HG03066 (cell line): ENCODE measurements around the gene SGSM1.

Source experiments
- ATAC-seq: cut with Tn5 transposase; IDR thresholded peaks from one replicate; pipeline ENCODE4 v1.9.1; 2021; ENCODE audit warnings: low read depth; ENCODE audit not compliant: unreplicated experiment

SGSM1 gene, protein sequence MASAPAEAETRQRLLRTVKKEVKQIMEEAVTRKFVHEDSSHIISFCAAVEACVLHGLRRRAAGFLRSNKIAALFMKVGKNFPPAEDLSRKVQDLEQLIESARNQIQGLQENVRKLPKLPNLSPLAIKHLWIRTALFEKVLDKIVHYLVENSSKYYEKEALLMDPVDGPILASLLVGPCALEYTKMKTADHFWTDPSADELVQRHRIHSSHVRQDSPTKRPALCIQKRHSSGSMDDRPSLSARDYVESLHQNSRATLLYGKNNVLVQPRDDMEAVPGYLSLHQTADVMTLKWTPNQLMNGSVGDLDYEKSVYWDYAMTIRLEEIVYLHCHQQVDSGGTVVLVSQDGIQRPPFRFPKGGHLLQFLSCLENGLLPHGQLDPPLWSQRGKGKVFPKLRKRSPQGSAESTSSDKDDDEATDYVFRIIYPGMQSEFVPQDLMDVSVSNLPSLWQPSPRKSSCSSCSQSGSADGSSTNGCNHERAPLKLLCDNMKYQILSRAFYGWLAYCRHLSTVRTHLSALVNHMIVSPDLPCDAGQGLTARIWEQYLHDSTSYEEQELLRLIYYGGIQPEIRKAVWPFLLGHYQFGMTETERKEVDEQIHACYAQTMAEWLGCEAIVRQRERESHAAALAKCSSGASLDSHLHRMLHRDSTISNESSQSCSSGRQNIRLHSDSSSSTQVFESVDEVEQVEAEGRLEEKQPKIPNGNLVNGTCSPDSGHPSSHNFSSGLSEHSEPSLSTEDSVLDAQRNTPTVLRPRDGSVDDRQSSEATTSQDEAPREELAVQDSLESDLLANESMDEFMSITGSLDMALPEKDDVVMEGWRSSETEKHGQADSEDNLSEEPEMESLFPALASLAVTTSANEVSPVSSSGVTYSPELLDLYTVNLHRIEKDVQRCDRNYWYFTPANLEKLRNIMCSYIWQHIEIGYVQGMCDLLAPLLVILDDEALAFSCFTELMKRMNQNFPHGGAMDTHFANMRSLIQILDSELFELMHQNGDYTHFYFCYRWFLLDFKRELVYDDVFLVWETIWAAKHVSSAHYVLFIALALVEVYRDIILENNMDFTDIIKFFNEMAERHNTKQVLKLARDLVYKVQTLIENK

DNA sequence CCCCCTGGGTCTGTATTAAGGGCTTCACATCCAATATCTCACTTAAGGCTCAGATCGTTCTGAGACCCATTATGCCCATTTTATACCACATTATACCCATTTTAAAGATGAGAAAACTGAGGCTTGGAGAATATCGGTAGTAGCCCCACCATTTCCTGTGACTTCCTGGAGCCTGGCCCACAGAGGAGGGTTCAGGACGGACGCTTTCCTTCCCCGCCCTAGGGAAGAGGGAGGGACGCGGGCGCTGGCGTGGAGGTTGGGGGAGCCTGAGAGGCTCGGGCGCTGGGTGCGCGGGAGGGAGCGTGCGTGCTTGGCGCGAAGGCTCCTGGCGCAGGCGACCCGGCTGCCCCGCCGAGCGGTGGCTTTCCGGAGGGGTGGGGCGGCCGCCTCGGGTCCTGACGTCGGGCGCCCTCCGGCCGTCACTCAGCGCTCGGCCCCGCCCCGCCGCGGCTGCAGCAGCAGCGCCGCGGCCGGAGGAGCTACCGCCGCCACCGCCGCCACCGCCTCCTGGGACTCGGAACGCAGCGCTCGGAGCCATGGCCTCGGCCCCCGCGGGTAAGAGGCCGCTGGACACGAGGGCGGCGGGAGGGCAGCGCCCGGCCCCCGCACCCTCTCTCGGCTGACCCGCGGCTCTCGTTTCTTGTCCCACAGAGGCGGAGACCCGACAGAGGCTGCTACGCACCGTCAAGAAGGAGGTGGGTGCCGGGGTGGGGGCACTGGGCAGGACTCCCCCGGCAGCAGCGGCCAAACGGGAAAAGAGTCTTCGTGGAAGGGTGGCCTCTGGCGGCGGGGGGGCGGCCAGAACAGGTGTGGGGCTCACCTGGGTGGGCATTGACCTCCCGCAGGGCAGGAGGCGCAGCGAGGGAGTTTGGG, at the start of gene SGSM1:
SGSM1 (plus strand) TSS at position 422 of the 873 bp plus-strand sequence; CDS start at position 537, 115 bp downstream.
- no peak for ATAC-seq

DNA sequence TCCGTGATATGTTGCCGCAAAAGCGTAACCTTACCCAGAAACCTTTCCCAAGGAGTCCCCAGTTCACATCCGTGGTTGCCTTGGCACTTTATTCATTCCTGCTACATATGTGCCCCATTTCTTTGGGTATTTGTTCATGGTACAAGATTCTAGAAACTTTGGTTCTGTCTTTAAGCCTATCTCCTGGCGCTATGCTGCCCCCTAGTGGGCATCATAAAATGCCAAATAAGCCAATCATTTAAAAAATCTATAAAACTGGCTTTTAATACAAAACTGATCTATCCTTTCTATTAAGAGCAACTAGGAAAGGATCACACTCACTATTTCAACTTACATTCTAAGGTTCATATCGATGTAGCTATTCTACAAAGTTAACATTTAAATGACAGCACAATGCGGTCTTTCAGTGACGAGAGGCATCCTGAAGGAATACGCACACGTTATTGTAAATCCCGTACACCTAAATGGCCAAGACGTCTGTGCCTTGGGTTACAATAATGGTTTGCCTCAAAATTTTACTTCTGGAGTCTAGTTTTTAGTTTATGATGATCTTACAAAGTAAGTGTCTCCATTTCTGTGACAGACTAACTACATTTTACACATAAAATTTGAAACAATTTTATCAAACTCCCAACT, 47.7 kb upstream of the SGSM1 start:
- ATAC-seq = no peak

DNA sequence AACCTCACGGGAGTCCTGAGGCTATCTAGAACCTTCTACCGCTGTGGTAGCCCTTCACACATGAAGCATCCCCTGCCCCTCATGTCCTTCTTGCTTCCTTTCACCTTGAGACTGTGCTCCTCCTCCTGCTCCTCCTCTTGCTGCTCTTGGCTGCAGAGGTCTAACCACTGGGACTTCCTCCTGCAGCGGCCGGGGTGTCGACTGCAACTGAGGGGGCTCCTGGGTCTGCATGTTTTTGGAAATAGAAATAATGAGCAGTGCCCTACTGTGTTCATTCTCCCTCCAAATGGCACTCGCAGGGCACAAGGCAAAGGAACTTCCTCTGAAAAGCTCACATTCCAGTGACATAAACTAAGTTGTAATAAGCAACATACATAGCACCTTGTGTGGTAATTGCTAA, 46.2 kb upstream of the SGSM1 start:
- ATAC-seq = no peak

DNA sequence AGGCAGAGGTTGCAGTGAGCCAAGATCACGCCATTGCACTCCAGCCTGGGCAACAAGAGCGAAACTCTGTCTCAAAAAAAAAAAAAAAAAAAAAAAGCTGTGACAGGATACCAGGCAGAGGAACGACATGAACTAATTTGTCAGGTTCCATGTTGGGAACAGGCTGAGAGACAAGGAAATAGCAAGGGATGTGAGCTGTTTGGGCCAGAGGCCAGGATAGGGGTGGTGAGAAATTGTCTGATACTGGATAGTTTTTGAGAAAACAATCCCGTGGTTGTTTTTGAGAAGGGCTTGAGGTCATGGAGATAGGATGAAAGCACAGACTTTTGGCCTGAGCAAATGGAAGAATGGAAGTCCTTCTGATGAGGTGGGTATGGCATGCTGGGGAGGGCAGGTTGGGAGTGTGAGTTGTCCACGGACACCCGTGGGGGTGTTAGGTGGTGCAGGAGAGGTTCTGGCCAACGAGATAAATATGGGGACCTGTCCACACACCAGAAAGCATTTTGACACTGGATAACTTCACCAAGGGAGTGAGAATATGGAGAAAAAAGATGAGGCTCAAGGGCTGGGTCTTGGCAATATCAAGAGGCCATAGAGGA, 45.2 kb upstream of the SGSM1 start:
- ATAC-seq = no peak

DNA sequence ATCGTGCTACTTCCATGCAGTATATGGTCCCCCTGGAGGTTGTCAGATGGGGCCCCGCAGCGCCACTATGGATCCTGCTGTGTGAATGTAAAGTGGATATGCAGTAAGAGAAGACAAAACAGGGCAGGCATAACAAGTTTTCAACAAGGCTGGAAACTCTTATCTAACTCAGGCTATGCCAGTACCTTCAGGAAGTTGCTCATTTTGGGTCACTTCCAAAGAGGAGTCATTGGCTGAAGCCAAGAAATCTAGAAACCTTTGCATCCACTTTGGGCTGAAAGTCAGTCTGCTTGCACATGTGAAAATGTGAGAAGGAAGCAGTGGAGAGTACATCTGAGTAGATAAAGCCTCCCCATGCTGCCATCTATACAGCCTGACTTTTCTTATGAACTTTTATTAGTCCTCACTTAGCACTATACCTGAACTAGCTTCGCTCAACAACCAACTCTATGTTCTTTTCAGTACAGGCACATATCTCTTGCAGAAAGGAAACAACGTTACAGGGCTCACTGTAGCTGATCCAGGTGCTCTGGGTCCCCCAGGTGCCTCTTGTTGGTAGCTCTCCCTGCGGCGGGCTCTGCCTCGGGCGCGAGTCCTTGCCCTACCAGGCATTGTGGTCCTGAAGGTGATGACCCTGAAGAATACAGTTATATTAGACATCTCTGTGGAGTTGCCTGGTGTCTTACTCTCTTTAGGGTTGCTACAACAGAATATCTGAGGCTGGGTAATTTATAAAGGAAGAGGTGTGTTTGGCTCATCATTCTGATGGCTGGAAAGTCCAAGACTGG, 43.9 kb upstream of the SGSM1 start:
- no peak for ATAC-seq

DNA sequence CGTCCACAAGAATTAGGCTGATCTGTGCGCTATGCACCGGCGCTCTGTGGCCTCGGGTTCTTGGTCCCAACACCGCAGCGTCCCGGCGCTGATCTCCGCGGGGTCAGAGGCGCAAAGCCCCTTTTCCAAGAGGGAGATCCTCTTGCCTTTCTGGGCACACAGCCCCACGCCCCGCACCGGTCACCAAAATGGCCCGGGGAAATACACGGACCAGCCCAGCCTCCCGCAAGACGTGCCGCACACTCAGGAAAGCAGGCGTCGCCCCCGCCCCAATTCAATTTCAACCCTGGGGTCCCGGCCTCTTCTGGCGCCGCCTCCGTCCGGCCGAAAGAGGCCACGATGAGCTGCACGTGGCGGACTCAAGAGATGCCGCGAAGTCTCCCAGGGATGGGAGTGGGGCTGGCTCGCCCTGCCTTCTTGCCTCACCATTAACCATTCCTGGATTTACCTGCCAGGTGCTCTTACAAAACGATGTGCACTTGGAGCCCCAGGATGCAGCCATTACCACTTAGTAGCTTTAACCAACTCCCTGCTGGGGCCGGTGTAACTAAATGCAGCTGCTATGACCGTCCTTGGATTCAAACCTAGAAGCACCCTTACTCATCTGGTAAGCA, 42.0 kb upstream of the SGSM1 start:
- ATAC-seq = no peak

DNA sequence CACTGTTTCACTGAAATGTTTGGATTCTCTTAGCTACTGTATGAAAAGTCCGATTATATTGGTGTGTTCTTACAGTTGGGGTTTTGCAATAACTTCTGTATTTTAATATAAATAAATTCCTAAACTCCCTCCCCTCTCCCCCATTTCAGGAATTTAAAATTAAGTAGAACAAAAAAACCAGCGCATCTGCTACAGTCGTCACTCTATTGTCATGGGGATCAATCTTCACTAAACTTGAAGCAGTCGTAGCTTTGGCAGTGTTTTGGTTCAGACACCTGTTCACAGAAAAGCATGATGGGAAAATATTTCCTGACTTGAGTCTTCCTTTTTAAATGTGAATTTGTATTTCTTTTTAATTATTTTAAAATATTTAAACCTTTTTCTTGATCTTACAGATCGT, 40.8 kb upstream of the SGSM1 start:
- no peak for ATAC-seq

DNA sequence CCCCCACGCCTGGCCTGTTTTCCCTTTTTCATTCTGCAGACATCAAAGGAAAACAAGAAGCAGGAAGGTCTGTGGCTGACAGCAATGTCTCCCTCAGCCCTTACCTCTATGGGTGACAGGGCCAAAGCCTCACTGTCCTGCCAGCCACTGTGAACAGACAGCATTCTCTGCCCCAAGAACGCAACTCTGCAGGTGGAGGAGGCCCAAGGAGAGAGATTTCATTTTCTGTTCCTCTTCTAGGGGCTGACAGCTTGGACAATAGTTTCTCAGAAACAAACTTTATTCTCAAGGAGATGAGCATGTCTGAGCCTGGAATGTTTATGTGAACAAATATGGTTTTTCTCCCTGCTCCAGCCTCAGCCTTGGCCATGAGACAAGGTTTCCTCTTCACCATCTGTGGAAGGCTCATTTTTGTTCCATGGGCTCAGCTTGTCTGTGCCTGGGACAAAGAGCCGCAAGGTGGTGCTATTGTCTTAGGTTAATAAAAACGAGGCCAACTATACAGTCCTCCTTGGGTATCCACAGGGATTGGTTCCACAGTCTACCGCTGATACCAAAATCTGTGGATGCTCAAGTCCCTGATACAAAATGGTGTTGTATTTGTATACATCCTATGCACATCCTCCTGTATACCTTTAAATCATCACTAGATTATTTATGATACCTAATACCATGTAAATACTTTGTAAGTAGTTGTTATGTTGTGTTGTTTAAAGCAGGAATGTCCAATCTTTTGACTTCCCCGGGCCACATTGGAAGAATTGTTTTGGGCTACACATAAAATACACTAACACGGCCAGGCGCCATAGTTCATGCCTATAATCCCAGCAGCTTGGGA, 37.3 kb upstream of the SGSM1 start:
- ATAC-seq = no peak

DNA sequence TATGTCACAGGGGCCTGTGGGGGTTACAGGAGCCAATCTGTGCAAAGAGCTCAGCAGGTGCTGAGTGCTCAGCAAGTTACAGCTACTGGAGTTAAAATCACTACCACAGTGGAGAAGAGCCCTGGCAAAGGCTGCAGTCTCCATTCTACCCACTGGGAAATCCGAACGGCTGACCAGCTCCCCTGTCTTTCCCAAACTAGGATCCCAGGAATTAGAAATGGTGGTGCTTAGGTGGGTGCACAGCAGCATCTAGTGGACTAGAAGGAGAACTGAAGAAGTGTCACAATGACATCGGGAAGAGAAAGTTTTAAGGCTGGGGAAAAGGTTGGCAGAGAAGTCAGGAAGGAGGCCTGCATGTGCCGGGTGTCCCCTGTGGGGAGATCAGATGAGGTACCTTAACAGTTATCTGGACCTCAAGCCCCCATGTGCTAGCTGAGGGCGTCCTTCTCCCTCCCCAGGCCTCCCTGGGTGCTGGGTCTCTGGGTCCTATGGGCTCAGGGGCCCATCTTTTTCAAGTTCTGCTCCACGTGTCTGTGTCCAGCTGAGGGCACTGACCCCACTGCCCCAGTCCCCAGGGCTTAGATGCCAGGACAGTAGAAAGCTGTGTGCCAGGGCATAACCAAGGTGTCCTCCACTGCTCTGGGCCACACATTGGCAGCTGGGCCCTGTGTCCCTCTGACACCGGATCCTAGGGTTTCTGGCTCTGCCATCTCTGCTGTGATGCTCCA, 33.4 kb upstream of the SGSM1 start:
- ATAC-seq = no peak

DNA sequence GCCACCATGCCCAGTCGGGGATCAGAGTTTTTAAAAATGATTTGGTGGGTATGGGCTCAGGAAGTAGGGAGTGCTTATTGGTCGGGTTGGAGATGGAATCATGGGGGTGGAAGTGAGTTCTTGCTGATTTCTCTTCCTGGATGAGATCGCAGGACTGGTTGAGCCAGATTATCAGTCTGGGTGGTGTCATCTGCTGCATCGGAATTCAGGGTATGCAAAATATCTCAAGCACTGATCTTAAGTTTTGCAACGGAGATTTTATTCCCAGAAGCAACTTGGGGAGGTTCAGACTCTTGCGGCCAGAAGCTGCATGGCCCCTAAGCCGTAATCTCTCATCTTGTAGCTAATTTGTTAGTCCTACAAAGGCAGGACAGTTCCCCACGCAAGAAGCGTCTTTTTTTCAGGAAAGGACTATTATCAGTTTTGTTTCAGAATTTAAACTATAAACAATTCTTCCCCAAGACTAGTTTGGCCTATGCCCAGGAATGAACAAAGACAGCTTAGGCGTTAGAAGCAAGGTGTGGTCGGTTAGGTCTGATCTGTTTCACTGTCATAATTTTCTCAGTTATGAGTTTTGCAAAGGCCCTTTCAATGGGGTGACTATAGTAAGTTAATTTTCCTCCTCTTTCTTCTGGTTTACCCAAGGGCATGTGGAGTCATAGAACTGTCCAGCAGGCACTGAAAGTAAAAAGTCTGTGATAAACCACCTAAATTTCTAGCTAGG, 30.1 kb upstream of the SGSM1 start:
- no peak for ATAC-seq

DNA sequence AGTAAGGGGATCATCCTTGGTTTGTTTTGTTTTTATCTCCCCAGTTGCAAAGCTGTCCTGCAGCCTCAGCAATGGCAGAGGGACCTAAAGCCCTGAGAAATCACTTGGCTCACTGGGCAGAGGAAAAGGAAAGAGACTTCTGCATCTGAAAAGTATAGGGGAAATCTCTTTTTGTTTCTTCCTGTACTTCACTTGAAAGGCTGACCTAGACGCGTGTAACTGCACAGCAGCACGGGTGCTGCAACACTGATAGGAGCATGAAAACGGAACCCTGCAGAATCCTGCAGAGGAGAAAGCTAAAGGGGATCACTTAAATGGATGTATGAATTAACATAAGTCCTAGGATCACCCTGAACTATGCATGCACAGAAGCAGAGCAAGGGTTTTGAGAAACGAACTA, 29.5 kb upstream of the SGSM1 start:
- ATAC-seq = no peak

DNA sequence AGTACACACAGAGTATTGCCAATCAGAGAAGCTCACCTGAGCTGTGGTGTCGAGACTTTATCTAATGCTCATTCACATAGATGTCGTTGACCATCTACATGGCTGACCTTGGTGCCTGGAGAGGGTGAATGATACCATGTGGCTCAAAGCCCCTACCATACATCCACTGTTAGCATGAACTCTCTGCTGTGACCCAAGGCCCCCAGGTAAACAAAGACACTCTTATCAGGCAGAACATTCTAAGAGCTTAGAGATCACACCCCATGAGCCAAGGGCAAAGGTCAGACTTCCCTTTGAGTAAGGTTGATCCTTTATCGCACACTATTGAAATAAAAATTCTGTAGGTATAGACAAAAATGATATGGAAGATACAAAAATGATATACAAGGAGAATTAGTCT, 16.5 kb upstream of the SGSM1 start:
- no peak for ATAC-seq

DNA sequence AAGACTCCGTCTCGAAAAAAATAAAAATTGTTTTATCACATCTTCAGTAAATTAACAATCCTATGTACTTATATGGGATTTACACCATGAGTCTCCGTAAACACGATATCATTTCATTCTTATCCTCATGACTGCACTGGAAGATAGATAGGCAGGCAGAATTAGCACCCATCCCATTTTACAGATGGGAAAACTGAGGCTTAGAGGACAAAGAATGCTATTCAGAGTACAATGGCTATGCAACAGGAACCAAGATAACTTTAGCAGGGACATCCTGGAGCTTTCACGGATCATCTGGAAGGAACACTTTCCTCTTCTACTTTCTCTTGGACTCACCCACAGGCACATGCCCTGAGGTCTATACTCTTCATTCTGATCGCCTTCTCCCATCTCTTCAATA, 14.6 kb upstream of the SGSM1 start:
- no peak for ATAC-seq

DNA sequence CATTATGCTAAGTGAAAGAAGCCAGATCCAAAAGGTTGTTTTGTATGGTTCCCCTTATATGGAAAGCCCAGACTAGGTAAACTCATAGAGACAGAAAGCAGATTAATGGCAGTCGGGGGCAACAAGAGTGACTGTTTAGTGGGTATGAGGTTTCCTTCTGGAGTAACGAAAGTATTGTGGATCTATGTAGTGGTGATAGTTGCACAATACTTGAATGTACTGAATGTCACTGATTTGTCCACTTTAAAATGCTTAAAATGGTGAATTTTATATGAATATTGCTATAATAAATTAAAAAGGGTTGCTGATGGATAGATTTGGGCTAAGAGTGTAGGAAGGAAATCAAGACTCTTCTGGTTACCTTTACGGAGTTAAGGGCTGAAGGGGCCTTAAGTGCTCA, 10.0 kb upstream of the SGSM1 start:
- no peak for ATAC-seq

DNA sequence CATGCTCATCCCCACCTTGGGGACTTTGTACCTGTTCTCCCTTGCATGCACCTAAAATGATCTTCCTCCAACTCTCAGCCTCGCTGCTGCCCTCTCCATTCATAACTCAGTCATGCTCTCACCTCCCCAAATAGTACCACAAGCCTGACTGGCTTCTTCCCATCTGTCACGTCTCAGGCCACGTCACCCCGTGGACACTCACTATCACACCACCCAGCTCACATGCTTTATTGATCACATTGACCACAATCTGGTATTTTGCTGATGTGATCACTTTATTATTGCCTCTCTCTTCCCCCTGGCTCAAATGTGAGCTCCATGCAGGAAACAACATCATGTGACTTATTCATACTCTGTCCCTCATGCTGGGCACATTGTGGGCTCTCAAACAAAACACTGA, 9.2 kb upstream of the SGSM1 start:
- no peak for ATAC-seq

DNA sequence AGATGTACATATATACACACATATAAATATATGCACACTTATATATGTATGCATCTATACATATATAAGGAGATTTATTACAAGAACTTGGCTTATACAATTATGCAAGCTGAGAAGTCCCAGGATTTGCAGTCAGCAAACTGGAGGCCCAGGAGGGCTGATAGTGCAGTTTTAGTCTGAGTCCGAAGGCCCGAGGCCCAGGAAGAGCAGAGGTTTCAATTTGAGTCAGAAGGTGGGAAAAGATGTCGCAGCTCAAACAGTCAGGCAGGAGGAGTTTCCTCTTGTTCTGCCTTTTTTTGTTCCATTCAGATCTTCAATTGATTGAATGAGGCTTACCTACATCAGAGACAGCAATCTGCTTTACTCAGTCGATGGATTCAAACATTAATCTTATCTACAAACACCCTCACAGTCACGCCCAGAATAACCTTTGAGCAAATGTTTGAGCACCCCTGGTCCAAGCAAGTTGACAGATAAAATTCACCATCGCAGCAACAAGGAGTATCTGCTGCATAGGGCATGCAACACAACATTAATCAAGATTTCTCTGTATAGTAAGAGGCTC, 4.0 kb upstream of the SGSM1 start:
- ATAC-seq = no peak
